Measurements from ENCODE around the gene CADM1.

Gene CADM1

GRCh38 chr11:115311949-115312348 is 192.3 kb downstream of the CADM1 start:
- no peak overlapping the region for H2AFZ ChIP-seq (ENCODE audit: low read length)
- no peaks in the 10 kb centered on the region for H3K9me2 ChIP-seq (replicated peaks; ENCODE audit: insufficient read depth, low read length)
- no peaks in the 10 kb centered on the region for H3K4me1 ChIP-seq (ENCODE audit: low read length)
- H3K27me3 ChIP-seq (replicated peaks; ENCODE audit: insufficient read depth, low read length), result no peaks in the 10 kb centered on the region
- no peak overlapping the region for H3K27ac ChIP-seq (ENCODE audit: low read length)
- H3F3A ChIP-seq (ENCODE audit: insufficient read depth, low read length), result no peaks in the 10 kb centered on the region
- no peaks in the 10 kb centered on the region for H3K36me3 ChIP-seq (replicated peaks; ENCODE audit: insufficient read depth, low read length)
- H3K4me2 ChIP-seq (ENCODE audit: low read depth, low read length), result no peak overlapping the region
- H3K9me3 ChIP-seq (replicated peaks; ENCODE audit: insufficient read depth, low read length), result no peaks in the 10 kb centered on the region
- TF ChIP-seq CTCF (IDR thresholded peaks at IDR 0.05; ENCODE audit: low read length), result no peak
- TF ChIP-seq EZH2 (optimal IDR thresholded peaks at IDR 0.05; ENCODE audit: low read depth, low read length), result no peak
- TF ChIP-seq EZH2phosphoT487 (IDR thresholded peaks at IDR 0.05; ENCODE audit: low read length), result no peak
- H3K4me3 ChIP-seq (ENCODE audit: low read length), result no peak overlapping the region
- peaks cover 57% of the 10 kb centered on the region for H3K79me2 ChIP-seq (ENCODE audit: low read length)
- DNase-seq, result no peak
- H4K20me1 ChIP-seq (ENCODE audit: insufficient read depth, low read length), result no peaks in the 10 kb centered on the region
- H3K9ac ChIP-seq (ENCODE audit: low read length), result no peak overlapping the region

GRCh38 chr11:115306689-115307088 is 197.5 kb downstream of the CADM1 start:
- H3K9ac ChIP-seq (ENCODE audit: low read length), result no peak overlapping the region
- TF ChIP-seq EZH2 (optimal IDR thresholded peaks at IDR 0.05; ENCODE audit: low read depth, low read length) (no peak), CTCF (IDR thresholded peaks at IDR 0.05; ENCODE audit: low read length) (no peak), EZH2phosphoT487 (IDR thresholded peaks at IDR 0.05; ENCODE audit: low read length) (no peak)
- no peak overlapping the region for H3K4me2 ChIP-seq (ENCODE audit: low read depth, low read length)
- no peak for DNase-seq
- no peaks in the 10 kb centered on the region for H4K20me1 ChIP-seq (ENCODE audit: insufficient read depth, low read length)
- no peaks in the 10 kb centered on the region for H3K36me3 ChIP-seq (replicated peaks; ENCODE audit: insufficient read depth, low read length)
- no peaks in the 10 kb centered on the region for H3F3A ChIP-seq (ENCODE audit: insufficient read depth, low read length)
- no peaks in the 10 kb centered on the region for H3K9me3 ChIP-seq (replicated peaks; ENCODE audit: insufficient read depth, low read length)
- H3K27ac ChIP-seq (ENCODE audit: low read length), result no peak overlapping the region
- H3K79me2 ChIP-seq (ENCODE audit: low read length), result peaks cover 36% of the 10 kb centered on the region
- peaks cover 13% of the 10 kb centered on the region for H3K4me1 ChIP-seq (ENCODE audit: low read length)
- no peak overlapping the region for H2AFZ ChIP-seq (ENCODE audit: low read length)
- no peaks in the 10 kb centered on the region for H3K9me2 ChIP-seq (replicated peaks; ENCODE audit: insufficient read depth, low read length)
- no peak overlapping the region for H3K4me3 ChIP-seq (ENCODE audit: low read length)
- no peaks in the 10 kb centered on the region for H3K27me3 ChIP-seq (replicated peaks; ENCODE audit: insufficient read depth, low read length)

- DNase-seq, result no peak
- H2AFZ ChIP-seq (ENCODE audit: low read length), result no peak overlapping the region
- TF ChIP-seq EZH2phosphoT487 (IDR thresholded peaks at IDR 0.05; ENCODE audit: low read length) (no peak), EZH2 (optimal IDR thresholded peaks at IDR 0.05; ENCODE audit: low read depth, low read length) (no peak), CTCF (IDR thresholded peaks at IDR 0.05; ENCODE audit: low read length) (no peak)
- H3K9me3 ChIP-seq (replicated peaks; ENCODE audit: insufficient read depth, low read length), result no peaks in the 10 kb centered on the region
- no peaks in the 10 kb centered on the region for H3K27me3 ChIP-seq (replicated peaks; ENCODE audit: insufficient read depth, low read length)
- H3K9ac ChIP-seq (ENCODE audit: low read length), result no peak overlapping the region
- H3F3A ChIP-seq (ENCODE audit: insufficient read depth, low read length), result no peaks in the 10 kb centered on the region
- peaks cover 29% of the 10 kb centered on the region for H3K4me1 ChIP-seq (ENCODE audit: low read length)
- H3K36me3 ChIP-seq (replicated peaks; ENCODE audit: insufficient read depth, low read length), result no peaks in the 10 kb centered on the region
- H4K20me1 ChIP-seq (ENCODE audit: insufficient read depth, low read length), result no peaks in the 10 kb centered on the region
- H3K4me3 ChIP-seq (ENCODE audit: low read length), result no peak overlapping the region
- no peak overlapping the region for H3K4me2 ChIP-seq (ENCODE audit: low read depth, low read length)
- H3K27ac ChIP-seq (ENCODE audit: low read length), result no peak overlapping the region
- H3K9me2 ChIP-seq (replicated peaks; ENCODE audit: insufficient read depth, low read length), result no peaks in the 10 kb centered on the region
- peaks cover 31% of the 10 kb centered on the region for H3K79me2 ChIP-seq (ENCODE audit: low read length)
Measured at GRCh38 chr11:115304774-115305472, 199.3 kb downstream of the CADM1 start.
